ENCODE measurements around the gene SGCA. TPM values are rescaled to one million over a fixed set of nuclear protein-coding genes. Genes with fewer than 3 reads are reported as not detected.

SGCA gene
- total RNA-seq, 2 donors from 2014 or later, result 0.31 to 0.41 TPM

DNA sequence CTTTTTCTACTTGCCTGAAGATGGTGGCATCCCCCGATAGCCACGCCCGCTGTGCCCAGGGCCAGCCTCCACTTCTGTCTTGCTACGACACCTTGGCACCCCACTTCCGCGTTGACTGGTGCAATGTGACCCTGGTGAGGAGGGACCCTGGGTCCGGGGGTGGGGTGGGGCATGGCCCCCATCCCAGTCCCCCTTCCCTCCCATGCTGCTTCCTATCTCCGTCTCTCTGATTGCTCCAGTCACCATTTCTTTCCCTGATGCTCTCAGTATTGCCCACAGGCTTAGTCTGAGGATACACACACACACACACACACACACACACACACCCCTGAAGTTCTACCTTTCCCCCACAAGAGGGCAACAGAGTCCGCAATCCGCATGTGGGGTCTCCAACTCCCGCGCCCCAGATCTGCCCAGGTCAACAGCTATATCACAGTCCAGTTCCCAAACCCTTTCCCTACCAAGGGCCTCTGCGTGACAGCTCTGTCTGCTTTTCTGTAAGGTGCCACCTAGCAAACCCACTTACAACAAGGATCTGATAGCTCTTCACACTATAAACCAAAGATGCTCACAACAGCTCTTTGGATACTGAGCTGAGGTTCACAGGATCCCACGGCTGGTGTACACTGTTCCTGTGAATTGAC is 3.4 kb downstream of the SGCA start:
- H3K36me3 Mint-ChIP-seq, result no peaks in the 10 kb centered on the region
- ATAC-seq, result peak; percentile 73 to 82
- peak overlapping the region in 1 of 2 donors; percentile 79 for H3K27ac Mint-ChIP-seq
- H3K9me3 Mint-ChIP-seq, result no peaks in the 10 kb centered on the region
- DNase-seq (ENCODE audit: low spot score in 2 of 2), result peak in 1 of 2 donors; percentile 54

DNA sequence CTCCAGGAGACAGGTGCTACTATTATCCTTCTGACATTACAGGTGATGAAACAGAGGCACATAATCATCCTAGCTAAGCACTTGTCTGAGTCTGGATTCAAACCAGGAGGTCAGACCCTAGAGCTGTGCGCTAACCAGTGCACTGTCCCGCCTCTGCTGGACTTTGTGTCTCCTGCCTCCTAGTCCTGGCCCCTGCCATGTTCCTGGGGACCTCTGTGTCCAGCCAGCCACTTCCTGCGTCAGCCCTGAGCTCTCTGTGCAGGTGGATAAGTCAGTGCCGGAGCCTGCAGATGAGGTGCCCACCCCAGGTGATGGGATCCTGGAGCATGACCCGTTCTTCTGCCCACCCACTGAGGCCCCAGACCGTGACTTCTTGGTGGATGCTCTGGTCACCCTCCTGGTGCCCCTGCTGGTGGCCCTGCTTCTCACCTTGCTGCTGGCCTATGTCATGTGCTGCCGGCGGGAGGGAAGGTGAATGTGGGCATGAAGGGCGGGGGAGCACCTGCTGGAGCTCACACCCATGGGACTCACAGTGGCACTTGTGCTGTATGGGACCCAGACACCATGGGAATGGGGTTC is 4.2 kb downstream of the SGCA start:
- peak overlapping the region in 1 of 2 donors; percentile 79 for H3K27ac Mint-ChIP-seq
- H3K36me3 Mint-ChIP-seq, result no peaks in the 10 kb centered on the region
- DNase-seq (ENCODE audit: low spot score in 2 of 2) (no peak), ATAC-seq (no peak)
- no peaks in the 10 kb centered on the region for H3K9me3 Mint-ChIP-seq

DNA sequence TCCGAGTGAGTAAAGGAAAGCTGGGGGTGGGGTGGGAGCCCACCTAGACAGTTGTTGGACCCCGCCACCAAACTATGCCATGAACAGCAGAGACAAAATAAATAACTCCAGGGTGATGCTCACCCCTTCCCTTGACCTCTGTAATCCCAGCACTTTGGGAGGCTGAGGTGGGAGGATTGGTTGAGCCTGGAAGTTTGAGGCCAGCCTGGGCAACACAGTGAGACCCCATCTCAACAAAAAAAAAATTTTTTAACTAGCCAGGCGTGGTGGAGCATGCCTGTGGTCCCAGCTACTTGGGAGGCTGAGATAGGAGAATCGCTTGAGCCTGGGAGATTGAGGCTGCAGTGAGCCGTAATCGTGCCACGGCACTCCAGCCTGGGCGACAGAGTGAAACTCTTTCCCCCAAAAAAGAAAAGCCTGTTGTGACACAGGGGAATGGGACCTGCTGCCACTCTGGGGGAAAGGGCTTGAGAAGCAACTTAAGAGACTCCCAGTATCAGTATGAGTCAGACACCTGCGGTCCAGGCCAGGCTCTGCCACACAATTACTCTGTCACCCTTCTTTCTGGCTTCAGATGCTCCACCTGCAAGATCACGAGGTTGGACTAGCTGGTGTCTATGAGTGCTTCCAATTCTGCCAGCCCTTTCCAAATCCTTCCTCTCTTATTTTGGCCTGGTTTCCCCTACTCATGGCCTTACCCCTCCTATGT is 5.0 kb downstream of the SGCA start:
- ATAC-seq (peak in 1 of 2 donors; percentile 59), DNase-seq (ENCODE audit: low spot score in 2 of 2) (no peak)
- H3K27ac Mint-ChIP-seq, result no peak overlapping the region
- H3K9me3 Mint-ChIP-seq, result no peaks in the 10 kb centered on the region
- H3K36me3 Mint-ChIP-seq, result no peaks in the 10 kb centered on the region

DNA sequence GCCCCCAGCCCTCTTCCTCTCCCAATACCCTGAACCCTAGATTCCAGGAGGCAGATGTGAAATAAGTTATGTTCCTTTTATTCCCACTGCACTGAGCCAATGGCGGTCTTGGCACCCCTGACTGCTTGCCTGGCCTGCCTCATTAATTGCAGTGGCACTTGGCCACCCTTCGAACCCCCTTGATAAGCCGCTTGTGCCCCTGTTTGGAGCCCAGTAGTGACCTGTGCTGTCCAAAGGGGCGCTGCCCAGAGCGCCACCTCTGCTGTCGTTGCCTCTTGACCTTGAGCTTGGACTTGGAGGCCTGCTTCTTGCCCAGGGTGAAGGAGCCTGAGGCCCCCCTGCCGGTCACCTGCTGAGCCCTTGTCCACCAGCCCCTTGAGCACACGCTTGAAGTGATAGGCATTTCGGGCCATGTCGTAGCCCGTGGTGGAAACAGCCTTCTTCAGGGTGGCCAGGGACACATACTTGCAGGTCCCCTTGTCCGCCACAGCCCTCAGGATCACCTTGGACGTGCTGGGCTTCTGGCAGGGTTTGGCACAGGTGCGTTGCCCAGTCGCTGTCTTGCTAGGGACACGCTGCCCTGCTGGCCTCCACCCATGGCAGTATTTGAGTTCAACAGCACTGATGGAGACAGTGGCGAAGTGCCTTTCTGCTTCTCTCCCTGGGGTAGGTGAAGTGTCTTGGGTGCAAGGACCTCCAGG is 5.7 kb downstream of the SGCA start:
- ATAC-seq (no peak), DNase-seq (ENCODE audit: low spot score in 2 of 2) (no peak)
- no peak overlapping the region for H3K27ac Mint-ChIP-seq
- H3K9me3 Mint-ChIP-seq, result no peaks in the 10 kb centered on the region
- no peaks in the 10 kb centered on the region for H3K36me3 Mint-ChIP-seq

DNA sequence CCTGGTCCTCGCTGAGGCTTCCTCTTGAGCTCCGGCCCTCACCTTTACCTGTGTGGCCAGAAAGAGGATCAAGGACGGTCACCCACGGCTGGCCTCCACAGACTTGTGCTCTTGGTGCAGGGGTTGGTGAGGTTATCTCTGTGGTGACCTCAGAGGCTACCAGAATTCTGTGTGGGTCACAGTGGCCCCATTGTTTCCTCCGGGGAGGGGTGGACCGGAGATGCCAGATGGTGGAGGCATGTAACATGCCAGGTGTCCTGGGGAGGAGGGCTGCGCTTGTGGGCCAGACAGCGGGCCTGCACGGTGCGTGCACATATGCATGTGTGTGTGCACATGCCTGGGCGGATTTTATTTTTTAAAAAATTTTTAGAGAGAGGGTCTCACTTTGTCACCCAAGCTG is 6.3 kb downstream of the SGCA start:
- ATAC-seq (no peak), DNase-seq (ENCODE audit: low spot score in 2 of 2) (no peak)
- Mint-ChIP-seq H3K36me3 (no peaks in the 10 kb centered on the region), H3K27ac (no peak overlapping the region), H3K9me3 (no peaks in the 10 kb centered on the region)

DNA sequence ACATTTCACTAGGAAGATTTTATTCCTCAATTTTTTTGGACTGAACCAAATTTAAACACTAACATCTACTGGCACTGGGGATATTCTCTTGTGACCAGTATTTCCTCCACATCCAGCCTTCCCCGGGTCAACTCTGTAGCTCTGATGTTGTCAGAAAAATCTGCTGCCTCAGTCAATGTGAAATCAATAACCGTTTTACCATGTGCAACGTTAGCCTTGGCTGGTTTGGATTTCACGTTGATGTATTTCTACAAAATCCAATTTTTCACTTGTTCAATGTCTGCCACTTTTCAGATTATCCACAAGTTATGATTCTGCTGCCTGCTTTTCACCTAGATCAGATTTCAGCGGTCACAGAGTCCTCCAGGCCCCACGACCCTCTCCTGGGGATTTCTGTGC is 7.1 kb downstream of the SGCA start:
- no peaks in the 10 kb centered on the region for H3K36me3 Mint-ChIP-seq
- DNase-seq (ENCODE audit: low spot score in 2 of 2) (no peak), ATAC-seq (no peak)
- no peaks in the 10 kb centered on the region for H3K9me3 Mint-ChIP-seq
- H3K27ac Mint-ChIP-seq, result no peak overlapping the region

DNA sequence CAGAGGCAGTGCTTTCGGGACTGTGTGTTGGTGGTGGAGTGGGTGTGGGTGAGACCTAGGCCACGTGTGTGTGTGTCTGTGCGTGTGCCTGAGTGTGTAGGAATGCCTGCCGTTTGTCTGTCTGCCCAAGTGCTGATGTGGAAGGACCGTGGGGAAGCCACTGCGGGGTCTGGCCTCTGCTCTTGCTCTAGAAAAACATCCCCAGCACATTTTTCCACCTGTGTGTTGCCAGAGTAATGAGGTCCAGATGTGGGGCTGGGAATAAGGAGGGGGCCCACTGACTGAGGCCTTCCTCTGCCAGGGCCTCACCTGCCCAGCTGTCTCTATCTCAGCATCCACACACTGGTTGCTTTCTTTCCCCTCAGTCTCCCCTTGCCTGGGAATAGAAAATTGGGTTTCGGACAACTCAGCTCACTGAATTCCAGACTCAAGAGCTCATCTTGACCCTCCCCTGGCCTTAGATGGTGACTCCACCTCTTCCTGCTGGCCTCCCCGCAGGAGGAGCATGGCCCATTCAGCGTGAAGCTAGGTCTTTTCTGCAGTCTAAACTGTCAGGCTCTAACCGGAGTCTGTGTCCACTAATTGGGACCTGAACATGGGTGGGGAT is 7.6 kb downstream of the SGCA start:
- no peak overlapping the region for H3K27ac Mint-ChIP-seq
- ATAC-seq (no peak), DNase-seq (ENCODE audit: low spot score in 2 of 2) (no peak)
- H3K9me3 Mint-ChIP-seq, result no peaks in the 10 kb centered on the region
- H3K36me3 Mint-ChIP-seq, result no peaks in the 10 kb centered on the region

DNA sequence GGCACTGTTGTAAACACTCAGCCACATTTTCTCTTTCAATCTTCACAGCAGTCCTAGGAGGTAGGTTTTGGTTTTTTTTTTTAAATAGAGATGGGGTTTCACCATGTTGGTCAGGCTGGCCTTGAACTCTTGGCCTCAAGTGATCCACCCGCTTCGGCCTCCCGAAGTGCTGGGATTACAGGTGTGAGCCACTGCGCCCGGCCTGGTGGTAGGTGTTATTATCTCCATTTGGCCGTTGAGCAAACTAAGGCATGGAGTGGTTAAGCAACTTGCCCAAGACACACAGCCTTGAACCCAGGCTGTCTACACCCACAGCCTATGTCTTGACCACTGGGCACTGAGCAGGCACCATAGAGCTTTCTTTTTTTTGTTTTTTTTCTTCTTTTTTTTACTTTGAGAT is 8.6 kb downstream of the SGCA start:
- H3K27ac Mint-ChIP-seq, result no peak overlapping the region
- no peaks in the 10 kb centered on the region for H3K36me3 Mint-ChIP-seq
- ATAC-seq (no peak), DNase-seq (ENCODE audit: low spot score in 2 of 2) (no peak)
- H3K9me3 Mint-ChIP-seq, result no peaks in the 10 kb centered on the region

DNA sequence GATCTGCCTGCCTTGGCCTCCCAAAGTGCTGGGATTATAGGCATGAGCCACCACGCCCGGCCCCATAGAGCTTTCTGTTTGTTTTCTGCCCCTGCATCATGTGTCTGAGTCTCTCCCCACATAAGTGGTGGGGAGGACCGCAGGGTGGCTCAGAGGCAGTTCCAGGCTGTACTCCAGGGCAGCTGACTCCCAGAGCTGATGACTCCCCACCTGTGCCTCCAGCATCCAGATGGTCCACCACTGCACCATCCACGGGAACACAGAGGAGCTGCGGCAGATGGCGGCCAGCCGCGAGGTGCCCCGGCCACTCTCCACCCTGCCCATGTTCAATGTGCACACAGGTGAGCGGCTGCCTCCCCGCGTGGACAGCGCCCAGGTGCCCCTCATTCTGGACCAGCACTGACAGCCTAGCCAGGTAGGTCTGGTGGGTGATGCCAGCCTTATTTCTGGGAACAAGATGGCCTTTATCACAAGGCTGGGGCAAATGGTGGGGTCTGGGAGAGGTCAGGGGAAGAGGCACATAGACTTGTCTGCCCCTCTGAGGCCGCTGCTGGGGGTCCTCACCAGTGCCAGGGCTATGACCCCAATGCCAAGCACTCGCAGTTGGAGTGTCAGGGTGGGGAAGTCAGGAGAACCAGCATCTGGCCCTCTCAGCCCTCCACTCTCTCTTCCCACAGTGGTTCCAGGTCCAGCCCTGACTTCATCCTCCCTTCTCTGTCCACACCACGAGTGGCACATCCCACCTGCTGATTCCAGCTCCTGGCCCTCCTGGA is 9.4 kb downstream of the SGCA start:
- ATAC-seq (no peak), DNase-seq (ENCODE audit: low spot score in 2 of 2) (no peak)
- Mint-ChIP-seq H3K27ac (no peak overlapping the region), H3K36me3 (no peaks in the 10 kb centered on the region), H3K9me3 (no peaks in the 10 kb centered on the region)

DNA sequence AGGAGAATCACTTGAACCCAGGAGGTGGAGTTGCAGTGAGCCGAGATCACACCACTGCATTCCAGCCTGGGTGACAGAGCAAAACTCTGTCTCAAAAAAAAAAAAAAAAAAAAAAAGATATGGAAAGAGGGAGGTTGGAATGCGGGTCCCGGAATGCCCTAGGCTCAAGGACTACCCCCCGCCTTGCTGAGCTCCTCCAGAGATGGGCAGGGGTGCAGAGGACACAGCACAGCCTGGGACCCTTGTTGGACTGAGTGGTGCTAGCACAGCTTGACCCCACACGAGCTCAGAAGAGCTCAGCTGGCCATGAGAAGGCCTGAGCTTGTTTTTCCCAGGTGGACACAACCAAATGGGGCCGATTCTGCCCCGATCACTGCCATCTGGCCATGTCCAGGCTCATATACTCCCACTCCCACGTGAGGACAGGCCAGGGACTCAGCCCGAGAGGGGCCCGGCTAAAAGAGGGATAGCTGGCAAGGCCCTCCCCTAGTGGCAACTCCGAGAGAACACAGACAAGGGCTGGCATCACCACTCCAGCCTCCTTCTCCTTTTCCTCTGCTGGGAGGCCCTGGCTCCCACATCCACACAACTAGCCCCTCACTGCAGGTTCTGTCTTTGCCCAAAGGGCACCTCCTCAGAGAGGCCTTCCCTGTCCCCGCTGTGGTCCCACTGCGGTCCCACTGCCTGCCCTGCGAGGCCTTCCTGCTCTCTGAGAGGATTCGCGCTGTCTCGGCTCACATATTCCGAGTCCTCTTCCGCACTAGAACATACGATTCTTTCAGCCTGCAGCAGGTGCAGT is 11.0 kb downstream of the SGCA start:
- ATAC-seq (no peak), DNase-seq (ENCODE audit: low spot score in 2 of 2) (no peak)
- no peaks in the 10 kb centered on the region for H3K9me3 Mint-ChIP-seq
- H3K27ac Mint-ChIP-seq, result no peak overlapping the region
- no peaks in the 10 kb centered on the region for H3K36me3 Mint-ChIP-seq

DNA sequence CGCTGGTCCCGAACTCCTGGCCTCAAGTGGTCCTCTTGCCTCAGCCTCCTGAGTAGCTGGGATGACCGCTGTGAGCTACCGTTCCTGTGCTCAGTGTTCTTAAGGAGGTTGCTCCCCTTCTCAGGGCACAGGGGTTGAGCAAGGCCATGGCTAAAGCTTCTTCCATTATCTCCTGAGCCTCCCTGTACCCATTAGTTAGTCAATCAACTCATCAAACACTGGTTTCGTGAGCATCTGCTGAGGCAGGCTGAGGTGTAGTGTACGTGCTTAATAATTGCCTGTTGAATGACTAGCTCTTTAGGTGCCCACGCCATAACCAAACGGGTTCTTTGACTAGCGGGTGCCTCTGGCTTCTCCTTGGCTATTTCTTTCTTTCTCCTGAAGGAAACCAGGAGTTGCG is 11.7 kb downstream of the SGCA start:
- ATAC-seq (no peak), DNase-seq (ENCODE audit: low spot score in 2 of 2) (no peak)
- H3K36me3 Mint-ChIP-seq, result no peaks in the 10 kb centered on the region
- H3K9me3 Mint-ChIP-seq, result no peaks in the 10 kb centered on the region
- H3K27ac Mint-ChIP-seq, result peak overlapping the region in 1 of 2 donors; percentile 57

DNA sequence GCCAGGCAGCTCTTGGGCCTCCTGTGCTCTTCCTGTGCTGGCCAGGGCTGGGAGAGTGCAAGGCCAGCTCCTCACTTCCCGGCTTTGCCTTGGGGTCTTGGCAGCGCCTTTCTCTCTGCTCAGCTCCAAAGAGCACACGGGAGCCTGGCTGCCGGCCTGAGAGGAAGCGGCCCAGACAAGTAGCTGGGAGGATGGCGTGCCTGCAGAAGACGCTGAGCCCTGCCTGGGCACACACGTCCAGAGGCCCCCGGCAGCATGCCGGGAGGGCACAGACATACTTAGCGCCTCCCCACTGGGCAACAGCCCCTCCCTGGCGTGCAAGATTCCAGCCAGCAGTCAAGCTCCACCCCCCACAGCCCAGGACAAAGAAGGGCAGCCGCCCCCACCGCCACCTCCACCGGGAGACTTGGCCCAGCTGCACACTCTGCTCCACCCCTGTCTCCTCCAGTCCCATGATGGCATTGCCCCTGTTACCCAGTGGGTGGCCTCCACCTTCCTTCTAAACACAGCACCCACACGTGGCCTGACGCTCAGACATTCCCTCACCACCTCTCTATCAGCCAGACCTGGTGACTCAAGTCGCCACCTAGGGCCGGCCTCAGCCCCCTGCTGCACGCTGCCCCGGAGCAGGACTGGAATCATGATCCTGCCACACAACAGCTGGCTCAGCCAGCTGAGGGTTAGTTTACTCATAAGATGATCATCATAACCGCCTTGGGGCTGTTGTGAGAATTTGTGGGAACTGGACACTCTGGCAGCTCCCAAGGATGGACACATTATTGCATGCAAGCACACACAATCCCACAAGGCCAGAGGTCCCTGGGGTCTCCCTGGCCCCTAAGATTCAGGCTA is 12.4 kb downstream of the SGCA start:
- ATAC-seq, result peak; percentile 87 to 95

DNA sequence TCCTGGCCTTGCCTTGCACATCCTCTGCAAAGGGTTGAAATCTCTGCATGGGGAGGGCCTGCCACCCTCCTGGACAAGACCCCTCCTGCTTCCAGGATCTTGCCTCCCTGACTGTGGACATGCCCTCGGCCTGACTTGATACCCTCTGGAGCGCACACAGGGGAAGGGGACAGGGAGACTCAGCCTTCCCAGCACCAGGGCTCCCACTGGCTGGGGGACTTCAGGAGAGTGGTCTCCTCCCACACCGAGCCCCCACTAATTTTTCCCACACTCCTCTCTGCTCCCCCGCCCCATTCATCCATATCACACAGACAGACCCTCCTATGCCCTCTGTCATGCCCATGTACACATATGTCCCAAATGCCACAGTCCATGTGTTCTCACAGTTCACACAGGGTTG is 14.3 kb downstream of the SGCA start:
- DNase-seq (ENCODE audit: low spot score in 2 of 2) (no peak), ATAC-seq (no peak)
- Mint-ChIP-seq H3K27ac (no peak overlapping the region), H3K36me3 (no peaks in the 10 kb centered on the region), H3K9me3 (no peaks in the 10 kb centered on the region)

More for the DNA sequence above, 12.4 kb downstream of the SGCA start:
- H3K9me3 Mint-ChIP-seq, result no peaks in the 10 kb centered on the region
- no peaks in the 10 kb centered on the region for H3K36me3 Mint-ChIP-seq
- peak in 1 of 2 donors; percentile 49 for DNase-seq (ENCODE audit: low spot score in 2 of 2)
- H3K27ac Mint-ChIP-seq, result peak overlapping the region in 1 of 2 donors; percentile 57

DNA sequence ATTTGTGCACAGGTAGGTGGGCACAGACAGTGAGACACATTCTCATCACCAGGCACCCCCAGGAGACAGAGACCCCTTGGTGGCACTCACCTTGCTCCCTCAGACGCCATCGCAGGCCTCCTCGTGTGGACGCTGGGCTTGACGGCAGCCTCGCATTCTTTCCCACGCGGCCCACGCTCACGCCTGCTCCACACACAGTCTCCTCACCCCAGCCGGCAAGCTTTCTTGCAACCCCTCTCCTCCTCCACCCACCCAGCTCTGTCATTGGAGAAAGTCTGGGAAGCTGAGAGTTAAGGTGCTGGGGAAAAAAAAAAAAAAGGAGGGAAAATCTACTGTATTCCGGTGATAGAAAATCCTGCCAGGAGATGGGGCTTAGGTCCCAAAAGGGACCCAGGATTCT is 14.8 kb downstream of the SGCA start:
- no peak for DNase-seq (ENCODE audit: low spot score in 2 of 2)
- H3K9me3 Mint-ChIP-seq, result no peaks in the 10 kb centered on the region
- H3K36me3 Mint-ChIP-seq, result no peaks in the 10 kb centered on the region
- ATAC-seq, result no peak
- no peak overlapping the region for H3K27ac Mint-ChIP-seq

DNA sequence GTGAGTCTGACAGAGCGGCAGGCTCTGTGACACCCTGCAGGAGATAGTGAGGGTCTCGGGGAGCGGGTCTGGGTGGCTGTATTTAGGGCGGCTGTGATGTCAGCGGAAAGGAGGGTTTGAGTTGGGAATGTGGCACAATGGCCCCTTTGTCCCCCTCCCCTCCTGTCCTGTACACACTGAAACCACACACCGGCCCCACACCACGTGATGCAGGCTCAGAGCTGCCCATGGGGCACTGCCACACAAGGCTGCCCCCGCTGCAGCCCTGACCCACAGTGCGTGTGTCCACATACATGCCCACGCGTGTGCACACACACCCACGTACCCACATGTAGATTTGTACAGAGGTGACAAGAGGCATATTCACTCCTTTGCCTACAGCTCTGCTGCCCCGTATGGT is 15.3 kb downstream of the SGCA start:
- ATAC-seq, result no peak
- Mint-ChIP-seq H3K27ac (no peak overlapping the region), H3K36me3 (no peaks in the 10 kb centered on the region)

More for the DNA sequence above, 15.3 kb downstream of the SGCA start:
- no peaks in the 10 kb centered on the region for H3K9me3 Mint-ChIP-seq
- no peak for DNase-seq (ENCODE audit: low spot score in 2 of 2)

All from activated naive CD4-positive, alpha-beta T cell treated with anti-CD3 and anti-CD28 coated beads, Interleukin-2, amount 50 U/mL, for 72 hours (primary cell).